Endothelial cell of umbilical vein (primary cell): Measurements from ENCODE around the gene CROCC2. TPM values are rescaled to one million over a fixed set of nuclear protein-coding genes. Genes with fewer than 3 reads are reported as not detected.

Experiments used
- BruUV-seq: library from RNA; stranded (reverse); fragments of 400-500 nt; replicated peaks from 2 replicates; lab custom pipeline; 2021; lab: Mats Ljungman, UMichigan
- CTCF ChIA-PET: fragments of 300-600, 350-600 bp; sonication (Branson Sonifier 250); formaldehyde crosslinking; loops from one replicate; lab custom pipeline; 2021; ENCODE audit warnings: antibody characterized with exemption, inconsistent platforms; lab: Charles Lee
- POLR2A ChIA-PET: fragments of 300-600, 350-600 bp; sonication (Branson Sonifier 250); formaldehyde crosslinking; loops from one replicate; lab custom pipeline; 2021; ENCODE audit warnings: antibody characterized with exemption, inconsistent platforms; lab: Charles Lee
- DNase-seq: peaks from one replicate; pipeline ENCODE4 v3.0.0-alpha.2; 2011; ENCODE audit warnings: low read depth, low spot score
- FAIRE-seq: peaks from 2 replicates; lab custom pipeline; 2011; peaks lifted over from hg19 to GRCh38; lab: Jason Lieb, UNC
- H2AFZ ChIP-seq: 2 replicates; pipeline ENCODE4 v1.6.0; 2012; ENCODE audit warnings: low read depth, low read length, control low read depth, inconsistent platforms
- H3K27ac ChIP-seq: 2 replicates; pipeline ENCODE4 v1.5.1; 2011; ENCODE audit warnings: low read depth, mild to moderate bottlenecking, control low read depth, low read length, moderate library complexity; ENCODE audit not compliant: insufficient read depth
- H3K27me3 ChIP-seq, 2 experiments: 2 replicates each; pipeline versions ENCODE4 v1.6.0 to v1.6.1; 2011; ENCODE audit warnings: low read length in 2 of 2, mixed read lengths in 1 of 2; ENCODE audit not compliant: control insufficient read depth in 2 of 2, insufficient read depth in 2 of 2
- H3K36me3 ChIP-seq, 2 experiments: 2 replicates in 1 of 2; 3 replicates in 1 of 2; pipeline ENCODE4 v1.5.1; 2011; ENCODE audit warnings: low read length in 2 of 2, mild to moderate bottlenecking in 1 of 2, moderate library complexity in 1 of 2; ENCODE audit not compliant: control insufficient read depth in 2 of 2, insufficient read depth in 2 of 2; ENCODE audit errors: extremely low read depth in 1 of 2
- H3K4me1 ChIP-seq: 3 replicates; pipeline ENCODE4 v1.5.1; 2011; ENCODE audit warnings: mild to moderate bottlenecking, low read length; ENCODE audit not compliant: control insufficient read depth, insufficient read depth; ENCODE audit errors: extremely low read depth
- H3K4me2 ChIP-seq: 2 replicates; pipeline ENCODE4 v1.6.1; 2011; ENCODE audit warnings: low read length, control low read depth, mixed read lengths; ENCODE audit not compliant: insufficient read depth
- H3K4me3 ChIP-seq, 3 experiments: fragments of 200-600 bp in 1 of 3; sonication (generic), shearing (Covaris generic) in 1 of 3; replicated peaks in 1 of 3; 2 replicates each; pipeline ENCODE4 v1.5.1; 2011 to 2016; ENCODE audit warnings: control low read depth in 3 of 3, low read length in 3 of 3, mild to moderate bottlenecking in 2 of 3, inconsistent platforms in 1 of 3, low read depth in 1 of 3, moderate library complexity in 1 of 3; ENCODE audit not compliant: insufficient read depth in 1 of 3
- H3K79me2 ChIP-seq: 2 replicates; pipeline ENCODE4 v1.6.0; 2012; ENCODE audit warnings: low read length, inconsistent platforms; ENCODE audit not compliant: control insufficient read depth, insufficient read depth
- H3K9ac ChIP-seq: replicated peaks from 2 replicates; pipeline ENCODE3; 2011; ENCODE audit warnings: low read length, control low read depth; ENCODE audit not compliant: insufficient read depth; ENCODE audit errors: extremely low read depth
- H3K9me1 ChIP-seq: replicated peaks from 3 replicates; pipeline ENCODE4 v1.6.0; 2011; ENCODE audit warnings: mild to moderate bottlenecking, low read length; ENCODE audit not compliant: control insufficient read depth, insufficient read depth; ENCODE audit errors: extremely low read depth
- H3K9me3 ChIP-seq: replicated peaks from 2 replicates; pipeline ENCODE4 v1.5.1; 2012; ENCODE audit warnings: low read length, inconsistent platforms; ENCODE audit not compliant: control insufficient read depth, insufficient read depth
- H4K20me1 ChIP-seq: replicated peaks from 2 replicates; pipeline ENCODE3; 2011; ENCODE audit warnings: mild to moderate bottlenecking, low read length; ENCODE audit not compliant: control insufficient read depth, insufficient read depth; ENCODE audit errors: extremely low read depth
- CTCF ChIP-seq, 2 donors: IDR thresholded peaks; 1 replicate in 1 of 2; 2 replicates in 1 of 2; pipeline ENCODE4 v1.5.1; 2011; ENCODE audit warnings: low read length in 2 of 2, mild to moderate bottlenecking in 2 of 2, moderate library complexity in 2 of 2, control low read depth in 1 of 2, inconsistent platforms in 1 of 2, low read depth in 1 of 2; ENCODE audit not compliant: insufficient read depth in 1 of 2; ENCODE audit errors: extremely low read depth in 1 of 2
- FOS ChIP-seq: IDR thresholded peaks from 2 replicates; pipeline ENCODE4 v1.6.1; 2011; ENCODE audit warnings: mild to moderate bottlenecking, low read length, moderate library complexity, borderline replicate concordance; ENCODE audit not compliant: insufficient read depth
- GATA2 ChIP-seq: IDR thresholded peaks from 2 replicates; pipeline ENCODE4 v1.7.0; 2011; ENCODE audit warnings: low read depth, mild to moderate bottlenecking, moderate library complexity, mixed read lengths, low read length; ENCODE audit not compliant: insufficient read length, insufficient read depth
- JUN ChIP-seq: IDR thresholded peaks from 2 replicates; pipeline ENCODE4 v1.6.1; 2011; ENCODE audit warnings: borderline replicate concordance, low read depth; ENCODE audit not compliant: insufficient read length, insufficient read depth
- POLR2AphosphoS5 ChIP-seq: IDR thresholded peaks from 2 replicates; pipeline ENCODE4 v1.6.1; 2012; ENCODE audit warnings: low read depth, mild to moderate bottlenecking, control low read depth, low read length, moderate library complexity; ENCODE audit not compliant: insufficient read depth
- dilution Hi-C: fragments of 300-500 bp; cut with MboI; formaldehyde crosslinking; loops from one replicate; pipeline ENCODE4 v1.15.0; 2019; ENCODE audit warnings: low sequenced_read_pairs; ENCODE audit not compliant: extremely low pct_ligation_motif_present
- intact Hi-C: fragments of 100-400 bp; cut with micrococcal nuclease; formaldehyde crosslinking; loops from one replicate; pipeline ENCODE4 v1.10.0; 2022
- polyA plus RNA-seq, 4 experiments: library from polyadenylated mRNA; depleted of rRNA in 3 of 4; stranded (reverse) in 3 of 4; unstranded in 1 of 4; fragments of >200 nt; gene quantifications; 2 replicates each; pipeline versions ENCODE4 v1.2.1 to v1.2.3, GENCODE V29; 2011 to 2012; ENCODE audit warnings: missing spikeins in 1 of 4
- total RNA-seq: library from RNA; stranded (reverse); gene quantifications from 2 replicates; pipeline ENCODE4 v1.2.3, GENCODE V29; 2021

The CROCC2 gene
- total and polyA plus RNA-seq, 2 donors (not counting 3 experiments of a cell fraction or from before 2014, with no cell fraction given): not detected

GRCh38 chr2:240857039-240858008 lies 48.8 kb upstream of the CROCC2 start:
- Histone ChIP-seq H3K4me3 (no peak overlapping the region), H2AFZ (no peak overlapping the region), H3K9me3 (no peaks in the 10 kb centered on the region), H4K20me1 (no peaks in the 10 kb centered on the region), H3K27me3 (no peaks in the 10 kb centered on the region), H3K27ac (no peak overlapping the region), H3K9ac (no peak overlapping the region), H3K9me1 (no peaks in the 10 kb centered on the region), H3K4me2 (no peak overlapping the region), H3K36me3 (no peaks in the 10 kb centered on the region), H3K79me2 (no peaks in the 10 kb centered on the region), H3K4me1 (no peaks in the 10 kb centered on the region)
- ChIA-PET CTCF (interaction anchor here (1.1 to 1.6 kb wide), 4 partner anchors 17 to 221 kb away, joined by 4 to 8 read pairs (median 4); no protein-coding TSS in a partner anchor), POLR2A (no interaction called here)
- intact Hi-C loops (loop anchor here (10.0 kb wide), 2 partner anchors 287 to 457 kb away; partner anchors contain the start of genes HDLBP, PASK and SEPTIN2), dilution Hi-C loops (no loop called here)
- TF ChIP-seq CTCF (IDR thresholded peaks at IDR 0.05; ENCODE audit: extremely low read depth in 1 of 2, insufficient read depth in 1 of 2, low read depth in 1 of 2, low read length in 2 of 2): no peak
- TF ChIP-seq GATA2: no peak
- no peak for TF ChIP-seq FOS
- no peak for TF ChIP-seq JUN
- no peak for TF ChIP-seq POLR2AphosphoS5
- DNase-seq (no peak), FAIRE-seq (no peak)
- BruUV-seq: no TSS peak
